Heart right ventricle (tissue), 16 donors: ENCODE results near the gene SLC49A3. TPM values are rescaled to one million over a fixed set of nuclear protein-coding genes. Genes with fewer than 3 reads are reported as not detected.

Experiments
- ATAC-seq, 8 donors: fragments of 200-7000 bp; cut with Tn5 transposase; one replicate each; pipeline ENCODE4 v1.9.1; 2020; ENCODE audit warnings: mild to moderate bottlenecking in 8 of 8, moderate library complexity in 8 of 8, moderate number of reproducible peaks in 1 of 8
- DNase-seq, 2 donors: peaks; one replicate each; pipeline ENCODE4 v3.0.0-alpha.2; 2020
- H3K27ac ChIP-seq, 10 donors: fragments of 200-600 bp; sonication (generic) in 2 of 10; one replicate each; pipeline versions ENCODE4 v1.5.0 to v1.8.0; 2020 to 2022; ENCODE audit warnings: mild to moderate bottlenecking in 3 of 10
- H3K27me3 ChIP-seq, 7 donors: fragments of 200-600 bp; one replicate each; pipeline ENCODE4 v1.8.0; 2021 to 2022; ENCODE audit warnings: mild to moderate bottlenecking in 2 of 7
- H3K36me3 ChIP-seq, 9 donors: fragments of 200-600 bp; sonication (generic) in 1 of 9; one replicate each; pipeline versions ENCODE4 v1.5.0 to v1.8.0; 2020 to 2022; ENCODE audit warnings: mild to moderate bottlenecking in 2 of 9
- H3K4me1 ChIP-seq, 9 donors: fragments of 200-600 bp; sonication (generic) in 1 of 9; one replicate each; pipeline versions ENCODE4 v1.5.0 to v1.8.0; 2020 to 2022; ENCODE audit warnings: mild to moderate bottlenecking in 4 of 9
- H3K4me3 ChIP-seq, 10 donors: fragments of 200-600 bp; sonication (generic) in 2 of 10; one replicate each; pipeline versions ENCODE4 v1.5.0 to v1.8.0; 2020 to 2022; ENCODE audit warnings: mild to moderate bottlenecking in 7 of 10, moderate library complexity in 2 of 10
- H3K9me3 ChIP-seq, 11 donors: fragments of 200-600 bp in 10 of 11; sonication (generic) in 2 of 11; one replicate each; pipeline versions ENCODE4 v1.5.0 to v1.8.0; 2013 to 2022; ENCODE audit warnings: mild to moderate bottlenecking in 2 of 11, control low read depth in 1 of 11, moderate library complexity in 1 of 11
- CTCF ChIP-seq, 9 donors: fragments of 200-600 bp; sonication (generic) in 2 of 9; IDR thresholded peaks; one replicate each; pipeline versions ENCODE4 v1.5.0 to v1.8.0; 2021 to 2022; ENCODE audit warnings: antibody characterized with exemption in 9 of 9, mild to moderate bottlenecking in 5 of 9, moderate library complexity in 1 of 9
- WGBS, 2 donors: extraction: QIAGEN DNeasy Blood & Tissue Kit; methylation state at CpG; one replicate each; pipeline ENCODE4 v1.1.7; 2013; ENCODE audit warnings: inconsistent platforms in 1 of 2; 5-methylcytosine and 5-hydroxymethylcytosine counted together
- intact Hi-C, 10 donors: fragments of 100-400 bp; cut with DNase I; formaldehyde crosslinking; loops; one replicate each; pipeline versions ENCODE4 v1.11.1 to v1.14.2; 2022
- polyA plus RNA-seq, 2 donors: library from polyadenylated mRNA; stranded (reverse); fragments of 200-250 nt; gene quantifications; one replicate each; pipeline ENCODE4 v1.2.3, GENCODE V29; 2013
- total RNA-seq, 10 donors: library from RNA; stranded (reverse); fragmentation: NEBNext Ultra II Directional in 3 of 10; extraction: Animal tissue kit (Norgen Biotek cat#: 25700) in 3 of 10; gene quantifications; one replicate each; pipeline versions ENCODE4 v1.2.1 to v1.2.4, GENCODE V29; 2021 to 2023
- donor health status: Arrhythmogenic right ventricular cardiomyopathy.
- donor health status: ischemic (EF 13 %, LVEDD 7.1; RV severe dilation, severe dysfunction).
- donor health status: healthy with polysubstance abuse.
- donor health status: DM: no; HTN: yes; CAD: no.
- donor health status: DM: no; HTN: no; CAD: no.
- donor health status: ischemic (EF 25% LVEDD 6.9; RV normal size, moderate dysfunction).
- donor health status: ischemic (EF 25% LVEDD 5.7; RV mildly dilated, moderate dysfunction).
- donor health status: healthy.
- donor health status: DM: yes; HTN: yes; CAD: no.
- donor health status: Ischemic cardiomyopathy.
- donor health status: ischemic (EF 35%, LVEDD 5.7; RV mildly dilated, moderate dysfunction).
- donor health status: nonischemic (EF 11% LVEDD 7.7; RV severe dilation, severe dysfunction).
- donor health status: DM: yes; HTN: yes; CAD: no.
- donor health status: PGD.
- donor health status: ischemic (EF 29% LVEDD 5.4; RV normal size, mild dysfunction).
- donor health status: nonischemic (EF 23%, LVEDD 6.1; RV moderate dilation, normal function).

Gene SLC49A3
- total and polyA plus RNA-seq, 12 donors: 8.8 to 28.5 (median 12.3) TPM

GRCh38 chr4:634599-634985, 54.4 kb downstream of the SLC49A3 start:
- no peak for DNase-seq
- Histone ChIP-seq H3K9me3 (peaks cover 0 to 11% (median 0%) of the 10 kb centered on the region in 11 donors), H3K4me1 (no peaks in the 10 kb centered on the region), H3K27ac (no peak overlapping the region), H3K27me3 (peaks cover 4 to 31% (median 17%) of the 10 kb centered on the region in 7 donors), H3K4me3 (no peak overlapping the region), H3K36me3 (no peaks in the 10 kb centered on the region)
- TF ChIP-seq CTCF (IDR thresholded peaks at IDR 0.05): no peak
- WGBS, 2 donors: 79 to 80% methylated on average over 23 of the region's 23 CpGs
- intact Hi-C loops: loop anchor here in 1 of 10 donors (10.0 kb wide), 1 partner anchor 290 kb away; no protein-coding TSS in a partner anchor
- no peak for ATAC-seq

- DNase-seq: no peak
Measured at GRCh38 chr4:633976-634598, 54.9 kb downstream of the SLC49A3 start.

GRCh38 chr4:633406-633805, 55.5 kb downstream of the SLC49A3 start:
- Histone ChIP-seq H3K4me1 (no peaks in the 10 kb centered on the region), H3K9me3 (peaks cover 0 to 11% (median 0%) of the 10 kb centered on the region in 11 donors), H3K36me3 (no peaks in the 10 kb centered on the region), H3K27ac (no peak overlapping the region), H3K4me3 (no peak overlapping the region), H3K27me3 (peaks cover 4 to 33% (median 8%) of the 10 kb centered on the region in 7 donors)
- ATAC-seq (no peak), DNase-seq (no peak)
- 63 to 67% methylated on average over 9 of the region's 9 CpGs for WGBS, 2 donors
- TF ChIP-seq CTCF (IDR thresholded peaks at IDR 0.05): no peak
- intact Hi-C loops: loop anchor here in 1 of 10 donors (10.0 kb wide), 1 partner anchor 289 kb away; no protein-coding TSS in a partner anchor

More at GRCh38 chr4:633976-634598, 54.9 kb downstream of the SLC49A3 start:
- intact Hi-C loops: loop anchor here in 1 of 10 donors (10.0 kb wide), 1 partner anchor 289 kb away; no protein-coding TSS in a partner anchor
- TF ChIP-seq CTCF (IDR thresholded peaks at IDR 0.05): no peak
- no peak overlapping the region for H3K4me3 ChIP-seq
- ATAC-seq: peak in 1 of 8 donors; percentile 10
- 75 to 78% methylated on average over 15 of the region's 15 CpGs for WGBS, 2 donors
- peaks cover 0 to 11% (median 0%) of the 10 kb centered on the region in 11 donors for H3K9me3 ChIP-seq
- H3K4me1 ChIP-seq: no peaks in the 10 kb centered on the region
- H3K27ac ChIP-seq: no peak overlapping the region
- H3K36me3 ChIP-seq: no peaks in the 10 kb centered on the region
- H3K27me3 ChIP-seq: peaks cover 4 to 32% (median 12%) of the 10 kb centered on the region in 7 donors

GRCh38 chr4:632926-633325, 56.0 kb downstream of the SLC49A3 start:
- no peak for TF ChIP-seq CTCF (IDR thresholded peaks at IDR 0.05)
- Histone ChIP-seq H3K36me3 (no peaks in the 10 kb centered on the region), H3K9me3 (peaks cover 0 to 11% (median 0%) of the 10 kb centered on the region in 11 donors), H3K27me3 (peaks cover 4 to 32% (median 10%) of the 10 kb centered on the region in 7 donors), H3K4me1 (no peaks in the 10 kb centered on the region), H3K4me3 (no peak overlapping the region), H3K27ac (no peak overlapping the region)
- DNase-seq (no peak), ATAC-seq (no peak)
- WGBS, 2 donors: 86 to 93% methylated on average over 6 of the region's 6 CpGs
- intact Hi-C loops: loop anchor here in 1 of 10 donors (10.0 kb wide), 1 partner anchor 288 kb away; no protein-coding TSS in a partner anchor
